AG04449 (cell line): ENCODE measurements around the gene B4GALNT1.

ENCODE experiments used
- CTCF ChIA-PET: fragments of 350-600 bp; formaldehyde crosslinking; extraction: SDS; loops from one replicate; lab custom pipeline; 2021; ENCODE audit warnings: antibody characterized with exemption; lab: Yijun Ruan, JAX
- POLR2A ChIA-PET: fragments of 400-600, 350-600 bp; formaldehyde crosslinking; extraction: SDS; loops from one replicate; lab custom pipeline; 2020; ENCODE audit warnings: antibody characterized with exemption, inconsistent platforms; lab: Yijun Ruan, JAX
- DNase-seq: peaks from one replicate; pipeline ENCODE4 v3.0.0-alpha.2; 2010; ENCODE audit warnings: low read depth, low spot score
- H3K4me3 ChIP-seq: 2 replicates; pipeline ENCODE4 v1.5.1; 2011; ENCODE audit warnings: low read depth, mild to moderate bottlenecking, control low read depth, low read length
- CTCF ChIP-seq: IDR thresholded peaks from one replicate; pipeline ENCODE4 v1.5.1; 2011; ENCODE audit warnings: mild to moderate bottlenecking, moderate library complexity, low read length, control low read depth, inconsistent platforms; ENCODE audit not compliant: insufficient read depth; ENCODE audit errors: missing control alignments

B4GALNT1 gene

DNA sequence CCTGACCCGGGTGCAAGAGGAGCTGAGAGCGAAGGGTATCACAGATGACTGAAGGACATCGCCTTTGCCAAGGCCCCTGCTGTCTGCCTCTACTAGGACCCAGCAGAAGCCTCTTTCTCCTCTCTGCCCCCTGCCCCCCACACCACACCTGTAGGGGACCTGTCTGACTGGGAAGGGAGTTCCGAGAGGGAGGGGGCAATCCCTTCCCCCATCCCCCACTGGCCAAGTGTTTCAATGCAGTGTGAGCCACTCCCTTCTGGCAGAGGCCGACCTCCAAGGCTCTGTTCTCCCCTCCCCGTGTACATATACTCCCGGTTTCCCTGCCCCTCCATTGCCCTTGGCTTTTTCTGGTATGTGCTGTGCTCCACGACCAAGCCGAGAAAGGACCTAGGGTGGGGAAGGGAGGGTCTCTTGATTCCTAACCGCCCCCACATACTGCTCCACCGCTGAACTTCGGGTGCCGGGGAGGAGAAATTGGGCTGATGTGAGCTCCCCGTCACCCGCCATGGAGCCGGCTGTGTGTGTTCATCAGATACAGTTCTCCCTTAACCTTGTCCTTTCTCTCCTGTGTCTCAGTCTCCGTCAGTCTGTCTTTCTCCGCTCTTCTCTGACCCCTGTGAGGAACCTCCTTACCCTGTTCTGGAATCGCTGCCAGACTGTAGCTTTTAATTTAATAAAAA lies 23.8 kb downstream of the B4GALNT1 start:
- TF ChIP-seq CTCF: no peak
- ChIA-PET CTCF (interaction anchor here (1.2 to 9.9 kb wide), 5 partner anchors 9 to 26 kb away, joined by 3 to 113 read pairs (median 3); partner anchors contain the start of gene B4GALNT1), POLR2A (no interaction called here)
- no peak overlapping the region for H3K4me3 ChIP-seq
- DNase-seq: no peak

DNA sequence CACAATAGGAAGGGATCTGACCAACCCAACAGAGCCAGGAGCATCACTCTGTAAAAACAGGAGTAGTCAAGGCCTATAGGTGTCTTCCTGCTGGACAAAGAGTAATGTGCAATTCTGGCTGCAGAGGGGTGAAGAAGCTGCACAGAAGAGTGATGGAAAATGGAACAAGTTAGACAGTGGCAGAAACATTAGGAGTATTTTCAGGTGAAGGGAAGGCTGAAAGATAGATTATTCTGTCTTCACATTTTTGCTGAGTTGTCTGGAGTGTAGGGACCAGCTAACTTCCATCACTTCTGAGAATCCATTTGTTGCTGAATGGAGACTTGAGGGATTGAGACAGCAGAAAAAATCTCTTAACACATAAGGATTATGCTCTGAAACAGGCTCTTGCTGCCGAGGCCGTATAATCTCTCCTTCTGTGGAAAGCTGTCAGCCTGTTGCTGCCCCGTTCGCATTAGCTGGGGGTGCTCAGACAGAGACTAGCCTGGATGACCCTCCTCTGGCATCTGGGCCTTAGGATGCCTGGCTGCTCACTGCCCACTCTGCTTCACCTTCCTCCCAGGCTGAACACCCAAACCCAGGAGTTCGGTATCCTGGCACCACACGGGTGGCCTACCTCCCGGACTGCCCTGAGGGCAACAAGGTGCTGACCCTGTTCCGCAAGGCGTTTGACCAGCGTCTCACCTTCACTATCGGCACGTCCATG lies 24.9 kb downstream of the B4GALNT1 start:
- no peak for TF ChIP-seq CTCF
- no peak overlapping the region for H3K4me3 ChIP-seq
- no peak for DNase-seq
- POLR2A ChIA-PET: no interaction called here
- CTCF ChIA-PET: interaction anchor here (1.1 to 9.9 kb wide), 6 partner anchors 13 to 25 kb away, joined by 3 to 113 read pairs (median 6); partner anchors contain the start of gene B4GALNT1

- POLR2A ChIA-PET: no interaction called here
- TF ChIP-seq CTCF: no peak
Observed at GRCh38 chr12:57606821-57607220, 26.2 kb downstream of the B4GALNT1 start.

DNA sequence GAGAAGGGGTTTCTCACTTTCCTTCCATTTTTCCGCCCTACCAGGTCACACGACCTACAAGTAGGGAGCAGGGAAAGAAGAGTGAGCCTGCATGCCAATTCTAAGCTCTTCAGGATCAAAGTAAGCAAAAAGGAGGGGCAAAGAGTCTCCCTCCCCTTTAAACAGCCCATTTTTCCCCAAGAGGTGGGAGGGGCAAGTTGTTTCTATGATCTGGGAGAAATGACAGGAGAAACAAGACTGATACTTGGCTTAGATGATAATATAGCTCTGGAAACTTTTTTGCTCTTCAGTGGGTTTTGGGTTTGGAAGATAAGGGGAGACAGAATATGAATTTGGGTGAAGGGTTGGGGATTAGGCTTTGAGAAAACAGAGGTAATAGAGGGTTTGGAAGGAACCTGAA lies 26.6 kb downstream of the B4GALNT1 start:
- no peak for TF ChIP-seq CTCF
- POLR2A ChIA-PET: no interaction called here
- no peak overlapping the region for H3K4me3 ChIP-seq
- DNase-seq: no peak
- CTCF ChIA-PET: interaction anchor here (1.1 to 5.0 kb wide), 5 partner anchors 14 to 27 kb away, joined by 3 to 35 read pairs (median 5); partner anchors contain the start of gene B4GALNT1

More at GRCh38 chr12:57606821-57607220, 26.2 kb downstream of the B4GALNT1 start:
- CTCF ChIA-PET: interaction anchor here (1.1 to 5.0 kb wide), 5 partner anchors 13 to 26 kb away, joined by 3 to 35 read pairs (median 8); partner anchors contain the start of gene B4GALNT1
- no peak overlapping the region for H3K4me3 ChIP-seq
- DNase-seq: no peak

GRCh38 chr12:57605811-57606311 lies 27.1 kb downstream of the B4GALNT1 start:
- peak overlapping the region; percentile 71 for H3K4me3 ChIP-seq
- no peak for DNase-seq
- ChIA-PET CTCF (interaction anchor here (0.8 to 5.0 kb wide), 8 partner anchors 8 to 27 kb away, joined by 3 to 35 read pairs (median 5); partner anchors contain the start of gene B4GALNT1), POLR2A (interaction anchor here (1.2 kb wide), 1 partner anchor 9 kb away, joined by 4 read pairs; no protein-coding TSS in a partner anchor)
- no peak for TF ChIP-seq CTCF
